Naive thymus-derived CD4-positive, alpha-beta T cell (primary cell): ENCODE results near the gene ELL2. TPM values are rescaled to one million over a fixed set of nuclear protein-coding genes. Genes with fewer than 3 reads are reported as not detected.
A peak's percentile ranks its signal among the peaks of the same experiment; 100 is the strongest.
"Not testable (repeated sequence)": the region's sequence is repeated elsewhere in the genome, so short reads cannot be mapped to it uniquely, and the experiment has no call there.

Experiments
- ATAC-seq: fragments of 150-1000 bp; cut with Tn5 transposase; 2 replicates; pipeline ENCODE4 v1.10.0; 2021; ENCODE audit warnings: mild to moderate bottlenecking, moderate library complexity
- CTCF ChIA-PET: fragments of 350-600 bp; sonication (Branson Sonifier 250); formaldehyde crosslinking; loops from one replicate; lab custom pipeline; 2021; ENCODE audit warnings: antibody characterized with exemption; lab: Charles Lee
- POLR2A ChIA-PET: fragments of 350-600 bp; sonication (Branson Sonifier 250); formaldehyde crosslinking; loops from one replicate; lab custom pipeline; 2021; ENCODE audit warnings: antibody characterized with exemption, inconsistent platforms; lab: Charles Lee
- DNase-seq, 9 donors: peaks; one replicate each; pipeline versions ENCODE4 v3.0.0 to v3.0.0-alpha.2; 2020 to 2022; ENCODE audit warnings: mixed read lengths in 1 of 9
- H3K27ac ChIP-seq: one replicate; pipeline ENCODE4 v1.7.0; 2013; ENCODE audit warnings: mild to moderate bottlenecking, low read depth, low read length, moderate library complexity
- H3K27me3 ChIP-seq, 2 donors: one replicate each; pipeline ENCODE4 v1.7.0; 2013; ENCODE audit warnings: low read length in 2 of 2, mild to moderate bottlenecking in 2 of 2, moderate library complexity in 2 of 2; ENCODE audit not compliant: control insufficient read depth in 2 of 2, insufficient read depth in 2 of 2
- H3K36me3 ChIP-seq, 3 experiments: 1 replicate in 2 of 3; 2 replicates in 1 of 3; pipeline ENCODE4 v1.7.0; 2013; ENCODE audit warnings: low read length in 3 of 3, mild to moderate bottlenecking in 3 of 3, moderate library complexity in 1 of 3; ENCODE audit not compliant: insufficient read depth in 3 of 3, control insufficient read depth in 2 of 3
- H3K4me1 ChIP-seq, 2 donors: one replicate each; pipeline ENCODE4 v1.7.0; 2013; ENCODE audit warnings: low read length in 2 of 2, mild to moderate bottlenecking in 2 of 2, moderate library complexity in 1 of 2; ENCODE audit not compliant: control insufficient read depth in 2 of 2, insufficient read depth in 2 of 2
- H3K4me3 ChIP-seq: 2 replicates; pipeline ENCODE4 v1.7.0; 2013; ENCODE audit warnings: mild to moderate bottlenecking, low read length
- H3K9me3 ChIP-seq, 3 experiments: 1 replicate in 2 of 3; 2 replicates in 1 of 3; pipeline ENCODE4 v1.7.0; 2013; ENCODE audit warnings: low read length in 3 of 3; ENCODE audit not compliant: control insufficient read depth in 2 of 3
- H3K27ac Mint-ChIP-seq, 9 donors: one replicate each; pipeline ENCODE4 v1.8.0; 2020 to 2022; ENCODE audit warnings: mixed read lengths in 9 of 9, mild to moderate bottlenecking in 8 of 9, moderate library complexity in 5 of 9, inconsistent platforms in 2 of 9
- H3K27me3 Mint-ChIP-seq, 5 donors: one replicate each; pipeline ENCODE4 v1.8.0; 2021 to 2022; ENCODE audit warnings: mixed read lengths in 5 of 5, mild to moderate bottlenecking in 1 of 5
- H3K36me3 Mint-ChIP-seq, 5 donors: one replicate each; pipeline ENCODE4 v1.8.0; 2020 to 2022; ENCODE audit warnings: mixed read lengths in 5 of 5, mild to moderate bottlenecking in 3 of 5, inconsistent platforms in 1 of 5
- H3K4me1 Mint-ChIP-seq, 7 donors: one replicate each; pipeline ENCODE4 v1.8.0; 2020 to 2022; ENCODE audit warnings: mixed read lengths in 7 of 7, mild to moderate bottlenecking in 3 of 7, inconsistent platforms in 1 of 7
- H3K4me3 Mint-ChIP-seq, 10 donors: one replicate each; pipeline ENCODE4 v1.8.0; 2020 to 2022; ENCODE audit warnings: mild to moderate bottlenecking in 10 of 10, mixed read lengths in 10 of 10, moderate library complexity in 6 of 10, inconsistent platforms in 2 of 10
- H3K9me3 Mint-ChIP-seq, 11 donors: one replicate each; pipeline ENCODE4 v1.8.0; 2020 to 2022; ENCODE audit warnings: mixed read lengths in 11 of 11, mild to moderate bottlenecking in 4 of 11, inconsistent platforms in 1 of 11, moderate library complexity in 1 of 11
- intact Hi-C, 2 donors: fragments of 100-400 bp; cut with micrococcal nuclease; formaldehyde crosslinking; loops; one replicate each; pipeline ENCODE4 v1.15.1; 2023
- polyA plus RNA-seq, 2 donors: library from polyadenylated mRNA; unstranded; fragments of 300-500 nt; fragmentation: Illumina TruSeq; gene quantifications; one replicate each; pipeline ENCODE4 v1.2.3, GENCODE V29; 2021
- total RNA-seq, 6 experiments: library from RNA in 5 of 6; stranded (reverse) in 5 of 6; gene quantifications; 1 replicate in 5 of 6; 2 replicates in 1 of 6; pipeline ENCODE4 v1.2.3 and lab custom pipeline; 2021 to 2026

The ELL2 gene
- total and polyA plus RNA-seq, 7 experiments from 2014 or later: 1.9 to 65.8 (median 14.0) TPM

DNA sequence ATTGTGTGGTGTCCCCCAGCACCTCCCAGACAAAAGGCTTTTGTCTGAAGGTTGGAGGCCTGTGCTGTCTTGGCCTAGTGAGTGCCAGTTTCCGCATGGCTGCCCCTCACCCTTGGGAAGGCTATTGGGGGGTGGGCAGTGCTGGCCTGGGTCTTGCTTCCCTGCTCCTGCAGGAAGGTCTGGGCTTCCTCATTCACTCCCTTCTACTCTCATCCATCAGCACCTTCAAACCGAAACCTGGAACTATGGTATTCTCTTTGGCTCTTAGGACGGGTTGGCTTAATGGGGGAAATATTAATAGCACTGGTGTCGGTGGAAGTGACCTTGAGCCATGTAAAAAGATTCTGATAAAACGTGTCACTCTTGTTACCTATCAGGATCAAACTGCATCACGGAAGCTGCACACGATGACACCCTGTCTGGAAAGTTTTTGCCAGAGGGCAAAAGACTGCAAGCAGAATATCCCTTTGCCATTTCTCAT, 105.1 kb downstream of the ELL2 start:
- Histone ChIP-seq H3K4me3 (no peak overlapping the region), H3K27me3 (no peaks in the 10 kb centered on the region), H3K9me3 (no peaks in the 10 kb centered on the region), H3K36me3 (no peaks in the 10 kb centered on the region), H3K4me1 (no peaks in the 10 kb centered on the region), H3K27ac (no peak overlapping the region)
- Mint-ChIP-seq H3K27me3 (peaks cover 0 to 18% (median 10%) of the 10 kb centered on the region in 5 donors), H3K4me1 (peaks cover 5 to 25% (median 9%) of the 10 kb centered on the region in 7 donors), H3K4me3 (no peak overlapping the region), H3K36me3 (no peaks in the 10 kb centered on the region), H3K27ac (peak overlapping the region in 1 of 9 donors; percentile 63), H3K9me3 (peaks cover 0 to 3% (median 0%) of the 10 kb centered on the region in 11 donors)
- DNase-seq: no peak
- ATAC-seq: no peak
- POLR2A ChIA-PET: no interaction called here
- intact Hi-C loops: loop anchor here in 1 of 2 donors (5.0 kb wide), 1 partner anchor 806 kb away; the partner anchor contains the start of gene CAST
- CTCF ChIA-PET: interaction anchor here (0.7 to 9.6 kb wide), 4 partner anchors 75 to 488 kb away, joined by 3 to 119 read pairs (median 5); no protein-coding TSS in a partner anchor

DNA sequence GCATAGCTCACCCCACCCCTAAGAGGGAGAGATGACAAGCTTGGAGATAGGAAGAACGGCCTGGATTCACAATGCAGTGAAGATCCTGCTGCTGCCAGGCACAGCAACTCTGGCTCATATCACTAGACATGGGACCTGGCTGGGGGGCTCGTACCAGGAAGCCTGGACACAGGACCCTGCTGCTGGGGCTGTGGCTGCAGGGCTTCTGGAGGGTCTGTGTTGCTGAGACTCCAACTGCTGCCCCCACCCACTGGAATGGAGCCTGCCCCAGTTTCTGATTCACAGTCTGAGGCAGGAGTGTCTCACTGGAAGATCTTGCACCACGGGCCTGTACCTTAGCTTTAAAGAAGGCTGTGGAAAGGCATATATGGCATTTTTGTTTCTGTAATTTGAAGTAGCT, 108.2 kb downstream of the ELL2 start:
- ChIA-PET CTCF (interaction anchor here (1.2 to 9.6 kb wide), 5 partner anchors 9 to 749 kb away, joined by 3 to 119 read pairs (median 9); no protein-coding TSS in a partner anchor), POLR2A (interaction anchor here (1.2 kb wide), 1 partner anchor 45 kb away, joined by 8 read pairs; no protein-coding TSS in a partner anchor)
- Mint-ChIP-seq H3K4me3 (no peak overlapping the region), H3K36me3 (no peaks in the 10 kb centered on the region), H3K4me1 (peaks cover 0 to 8% (median 0%) of the 10 kb centered on the region in 7 donors), H3K27ac (no peak overlapping the region), H3K27me3 (peaks cover 0 to 9% (median 0%) of the 10 kb centered on the region in 5 donors), H3K9me3 (peaks cover 0 to 1% (median 0%) of the 10 kb centered on the region in 11 donors)
- H3K27ac ChIP-seq: no peak overlapping the region
- H3K4me3 ChIP-seq: no peak overlapping the region
- H3K27me3 ChIP-seq: no peaks in the 10 kb centered on the region
- no peaks in the 10 kb centered on the region for H3K36me3 ChIP-seq
- no peaks in the 10 kb centered on the region for H3K9me3 ChIP-seq
- intact Hi-C loops: no loop called here
- ATAC-seq (no peak), DNase-seq (no peak)
- no peaks in the 10 kb centered on the region for H3K4me1 ChIP-seq

DNA sequence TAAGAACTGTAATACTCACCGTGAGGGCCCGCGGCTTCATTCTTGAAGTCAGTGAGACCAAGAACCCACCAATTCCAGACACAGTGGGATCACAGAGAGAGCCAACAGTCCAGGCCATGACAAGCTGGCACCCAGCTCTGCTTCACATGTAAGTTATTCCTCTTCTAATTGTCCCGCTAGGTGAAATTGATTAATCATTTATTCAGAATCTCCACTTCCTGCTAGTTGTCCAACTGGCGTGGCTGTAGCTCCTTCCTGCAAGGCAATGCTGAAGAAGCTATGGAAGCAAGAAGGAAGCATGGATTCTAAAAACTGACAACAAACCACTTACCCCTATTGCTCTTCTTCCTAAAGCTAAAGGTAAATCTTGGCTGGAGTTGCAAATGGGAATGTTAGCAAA, 109.1 kb downstream of the ELL2 start:
- Mint-ChIP-seq H3K36me3 (no peaks in the 10 kb centered on the region), H3K4me3 (no peak overlapping the region), H3K9me3 (peaks cover 0 to 1% (median 0%) of the 10 kb centered on the region in 11 donors), H3K4me1 (peaks cover 0 to 4% (median 0%) of the 10 kb centered on the region in 7 donors), H3K27me3 (peaks cover 0 to 12% (median 0%) of the 10 kb centered on the region in 5 donors), H3K27ac (no peak overlapping the region)
- intact Hi-C loops: no loop called here
- Histone ChIP-seq H3K27ac (no peak overlapping the region), H3K4me1 (no peaks in the 10 kb centered on the region), H3K27me3 (no peaks in the 10 kb centered on the region), H3K36me3 (no peaks in the 10 kb centered on the region), H3K4me3 (no peak overlapping the region), H3K9me3 (no peaks in the 10 kb centered on the region)
- CTCF ChIA-PET: interaction anchor here (0.6 to 9.6 kb wide), 8 partner anchors 10 to 1108 kb away, joined by 3 to 119 read pairs (median 8); no protein-coding TSS in a partner anchor
- DNase-seq (no peak), ATAC-seq (no peak)
- POLR2A ChIA-PET: interaction anchor here (1.2 kb wide), 1 partner anchor 44 kb away, joined by 8 read pairs; no protein-coding TSS in a partner anchor

DNA sequence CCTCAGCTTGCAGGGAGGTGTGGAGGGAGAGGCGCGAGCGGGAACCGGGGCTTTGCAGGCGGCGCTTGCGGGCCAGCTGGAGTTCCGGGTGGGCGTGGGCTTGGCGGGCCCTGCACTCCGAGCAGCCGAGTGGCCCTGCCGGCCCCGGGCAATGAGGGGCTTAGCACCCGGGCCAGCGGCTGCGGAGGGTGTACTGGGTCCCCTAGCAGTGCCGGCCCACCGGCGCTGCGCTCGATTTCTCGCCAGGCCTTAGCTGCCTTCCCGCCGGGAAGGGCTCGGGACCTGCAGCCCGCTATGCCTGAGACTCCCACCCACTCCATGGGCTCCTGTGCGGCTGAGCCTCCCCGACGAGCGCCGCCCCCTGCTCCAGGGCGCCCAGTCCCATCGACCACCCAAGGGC, 110.5 kb downstream of the ELL2 start:
- H3K27ac Mint-ChIP-seq, H3K27ac ChIP-seq, POLR2A ChIA-PET, H3K36me3 ChIP-seq, H3K9me3 Mint-ChIP-seq, H3K36me3 Mint-ChIP-seq, DNase-seq, H3K9me3 ChIP-seq, H3K4me3 ChIP-seq, ATAC-seq, intact Hi-C loops, H3K27me3 ChIP-seq, H3K4me1 ChIP-seq, H3K4me3 Mint-ChIP-seq: not testable (repeated sequence)
- Mint-ChIP-seq H3K27me3 (peaks cover 0 to 12% (median 0%) of the 10 kb centered on the region in 5 donors), H3K4me1 (peaks cover 0 to 11% (median 0%) of the 10 kb centered on the region in 7 donors)
- CTCF ChIA-PET: interaction anchor here (9.6 to 15.0 kb wide), 2 partner anchors 67 to 486 kb away, joined by 119 to 357 read pairs; no protein-coding TSS in a partner anchor

DNA sequence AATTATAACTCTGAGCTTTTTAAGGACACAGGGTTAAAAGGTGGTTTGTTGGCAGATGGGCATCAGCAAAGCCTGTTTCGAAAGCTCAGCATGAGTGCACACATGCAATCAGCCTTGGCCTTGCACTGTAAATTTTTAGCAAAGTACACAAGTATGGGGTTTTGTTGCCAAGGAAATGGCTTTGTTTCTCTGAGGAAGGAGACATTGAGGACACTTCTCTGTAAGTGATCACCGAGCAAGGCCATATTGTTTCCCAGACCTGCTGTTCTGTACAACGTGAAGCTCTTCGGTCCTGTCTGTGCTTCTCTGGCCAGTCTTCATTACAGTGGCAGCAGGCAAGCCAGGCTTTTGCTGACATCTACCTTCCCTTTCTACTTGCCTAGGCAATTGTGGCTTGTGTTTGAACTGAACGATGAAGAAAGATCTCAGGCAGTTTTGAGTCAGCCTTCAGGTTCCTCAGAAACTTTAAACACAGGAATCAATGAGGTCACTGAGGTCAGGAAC, 111.2 kb downstream of the ELL2 start:
- no peak overlapping the region for H3K4me3 Mint-ChIP-seq
- H3K27ac ChIP-seq: no peak overlapping the region
- H3K27me3 Mint-ChIP-seq: peaks cover 0 to 12% (median 0%) of the 10 kb centered on the region in 5 donors
- H3K9me3 Mint-ChIP-seq: no peaks in the 10 kb centered on the region
- no peaks in the 10 kb centered on the region for H3K27me3 ChIP-seq
- no peak for ATAC-seq
- no peaks in the 10 kb centered on the region for H3K36me3 Mint-ChIP-seq
- ChIA-PET CTCF (interaction anchor here (0.6 to 15.0 kb wide), 3 partner anchors 11 to 66 kb away, joined by 3 to 357 read pairs (median 6); no protein-coding TSS in a partner anchor), POLR2A (no interaction called here)
- intact Hi-C loops: no loop called here
- no peaks in the 10 kb centered on the region for H3K9me3 ChIP-seq
- H3K27ac Mint-ChIP-seq: no peak overlapping the region
- H3K4me1 Mint-ChIP-seq: peaks cover 0 to 12% (median under 1%) of the 10 kb centered on the region in 7 donors
- H3K4me1 ChIP-seq: no peaks in the 10 kb centered on the region
- no peak overlapping the region for H3K4me3 ChIP-seq
- no peak for DNase-seq
- H3K36me3 ChIP-seq: no peaks in the 10 kb centered on the region

DNA sequence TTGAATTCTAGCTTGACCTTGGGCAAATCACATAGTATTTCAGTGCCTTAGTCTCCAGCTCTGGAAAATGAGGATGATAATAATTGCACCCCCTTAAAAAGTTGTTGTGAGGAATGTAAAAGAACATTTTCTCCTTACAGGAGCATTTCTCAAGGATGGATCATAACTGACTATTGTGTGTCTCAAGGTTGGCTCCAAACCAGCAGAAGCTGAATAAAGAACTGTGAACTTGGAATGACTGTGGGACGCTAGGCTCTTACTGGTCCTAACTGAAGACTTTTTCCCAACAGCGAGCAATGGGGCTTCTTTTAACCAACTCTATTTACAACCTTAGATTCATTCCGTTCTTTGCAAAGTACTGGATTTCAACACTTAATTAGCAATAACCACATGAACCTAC, 113.0 kb downstream of the ELL2 start:
- Histone ChIP-seq H3K4me1 (peaks cover 0 to 3% of the 10 kb centered on the region in 2 donors), H3K27me3 (no peaks in the 10 kb centered on the region), H3K27ac (no peak overlapping the region), H3K4me3 (no peak overlapping the region), H3K9me3 (no peaks in the 10 kb centered on the region), H3K36me3 (no peaks in the 10 kb centered on the region)
- Mint-ChIP-seq H3K36me3 (no peaks in the 10 kb centered on the region), H3K4me3 (no peak overlapping the region), H3K9me3 (no peaks in the 10 kb centered on the region), H3K27ac (no peak overlapping the region), H3K4me1 (peaks cover 0 to 20% (median 3%) of the 10 kb centered on the region in 7 donors), H3K27me3 (peaks cover 0 to 12% (median 0%) of the 10 kb centered on the region in 5 donors)
- intact Hi-C loops: loop anchor here in 1 of 2 donors (5.0 kb wide), 2 partner anchors 566 to 881 kb away; no protein-coding TSS in a partner anchor
- no peak for DNase-seq
- ChIA-PET CTCF (interaction anchor here (1.1 to 15.0 kb wide), 9 partner anchors 26 to 487 kb away, joined by 3 to 357 read pairs (median 5); partner anchors contain the start of gene GLRX), POLR2A (interaction anchor here (0.8 to 1.3 kb wide), 2 partner anchors 67 to 295 kb away, joined by 5 to 8 read pairs; no protein-coding TSS in a partner anchor)
- no peak for ATAC-seq
